Fibroblast of villous mesenchyme (primary cell): Measurements from ENCODE around the gene USP10. TPM values are rescaled to one million over a fixed set of nuclear protein-coding genes. Genes with fewer than 3 reads are reported as not detected.
A peak's percentile ranks its signal among the peaks of the same experiment; 100 is the strongest.

Experiments
- DNase-seq: peaks from one replicate; pipeline ENCODE4 v3.0.0-alpha.2; 2010; ENCODE audit warnings: low read depth
- H3K4me3 ChIP-seq: 2 replicates; pipeline ENCODE4 v1.5.1; 2011; ENCODE audit warnings: low read depth, mild to moderate bottlenecking, low read length
- CTCF ChIP-seq: IDR thresholded peaks from 2 replicates; pipeline ENCODE4 v1.5.1; 2012; ENCODE audit warnings: low read depth, mild to moderate bottlenecking, low read length; ENCODE audit not compliant: insufficient read depth
- total RNA-seq: library from RNA; depleted of rRNA; stranded (reverse); fragments of >200 nt; gene quantifications from 2 replicates; pipeline ENCODE4 v1.2.3, GENCODE V29; 2012

USP10 gene
- total RNA-seq, 1 donor: 65.2 TPM

GRCh38 chr16:84787263-84787622, 87.4 kb downstream of the USP10 start:
- no peak overlapping the region for H3K4me3 ChIP-seq
- DNase-seq: no peak
- no peak for TF ChIP-seq CTCF

GRCh38 chr16:84788920-84789391, 89.2 kb downstream of the USP10 start:
- no peak for DNase-seq
- no peak overlapping the region for H3K4me3 ChIP-seq
- TF ChIP-seq CTCF: no peak

GRCh38 chr16:84789431-84789830, 89.6 kb downstream of the USP10 start:
- no peak overlapping the region for H3K4me3 ChIP-seq
- no peak for TF ChIP-seq CTCF
- DNase-seq: no peak

- TF ChIP-seq CTCF: no peak
- H3K4me3 ChIP-seq: no peak overlapping the region
- DNase-seq: no peak
Measured at GRCh38 chr16:84790301-84790700, 90.5 kb downstream of the USP10 start.

GRCh38 chr16:84791088-84791487, 91.3 kb downstream of the USP10 start:
- H3K4me3 ChIP-seq: no peak overlapping the region
- peak; percentile 85 for DNase-seq
- TF ChIP-seq CTCF: no peak

GRCh38 chr16:84791501-84791900, 91.7 kb downstream of the USP10 start:
- DNase-seq: peak; percentile 55
- no peak for TF ChIP-seq CTCF
- no peak overlapping the region for H3K4me3 ChIP-seq

- peak; percentile 59 for DNase-seq
- TF ChIP-seq CTCF: no peak
- no peak overlapping the region for H3K4me3 ChIP-seq
Measured at GRCh38 chr16:84794186-84794585, 94.4 kb downstream of the USP10 start.
